Measurements from ENCODE around the gene TMEM167B.

The TMEM167B gene

DNA sequence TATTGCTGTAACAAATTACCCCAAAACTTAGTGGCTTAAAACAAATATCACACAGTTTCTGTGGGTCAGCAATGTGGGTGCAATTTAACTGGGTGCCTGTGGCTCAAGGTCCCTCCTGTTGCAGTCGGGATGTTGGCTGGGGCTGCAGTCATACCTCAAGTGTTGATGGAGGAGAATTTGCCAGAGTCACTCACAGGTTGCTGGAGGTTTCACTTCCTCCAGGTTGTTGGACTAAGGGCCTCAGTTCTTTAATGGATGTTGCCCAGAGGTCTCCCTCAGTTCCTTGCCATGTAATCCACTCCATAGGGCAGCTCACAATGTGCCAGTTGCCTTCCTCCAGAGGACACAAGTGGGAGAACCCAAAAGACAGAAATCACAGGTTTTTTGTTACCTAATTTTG, 12.2 kb upstream of the TMEM167B start:
- no peak for DNase-seq
- in situ Hi-C loops (cut with HindIII; ENCODE audit: low pct_ligation_motif_present, low pct_unique_long_range_greater_than_20kb, low sequenced_read_pairs) = no loop called here

DNA sequence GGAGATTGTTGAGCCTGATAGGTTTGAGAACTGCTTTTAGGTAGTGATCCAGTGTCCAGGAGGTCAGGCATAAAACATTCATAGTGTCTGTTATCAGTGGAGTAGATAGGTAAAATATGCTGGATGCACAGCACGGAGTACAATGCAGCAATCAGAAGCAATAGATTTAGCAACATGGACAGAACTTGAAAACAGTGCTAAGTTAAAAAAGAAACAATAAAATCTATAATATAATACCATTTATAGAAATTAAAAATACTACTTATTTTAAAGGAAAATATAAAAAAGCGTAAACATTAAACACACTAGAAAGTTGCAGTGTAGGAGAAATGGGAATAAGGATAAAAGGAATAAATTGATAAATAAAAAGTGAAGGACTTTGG, 11.3 kb upstream of the TMEM167B start:
- in situ Hi-C loops (cut with HindIII; ENCODE audit: low pct_ligation_motif_present, low pct_unique_long_range_greater_than_20kb, low sequenced_read_pairs) = no loop called here
- DNase-seq = no peak

DNA sequence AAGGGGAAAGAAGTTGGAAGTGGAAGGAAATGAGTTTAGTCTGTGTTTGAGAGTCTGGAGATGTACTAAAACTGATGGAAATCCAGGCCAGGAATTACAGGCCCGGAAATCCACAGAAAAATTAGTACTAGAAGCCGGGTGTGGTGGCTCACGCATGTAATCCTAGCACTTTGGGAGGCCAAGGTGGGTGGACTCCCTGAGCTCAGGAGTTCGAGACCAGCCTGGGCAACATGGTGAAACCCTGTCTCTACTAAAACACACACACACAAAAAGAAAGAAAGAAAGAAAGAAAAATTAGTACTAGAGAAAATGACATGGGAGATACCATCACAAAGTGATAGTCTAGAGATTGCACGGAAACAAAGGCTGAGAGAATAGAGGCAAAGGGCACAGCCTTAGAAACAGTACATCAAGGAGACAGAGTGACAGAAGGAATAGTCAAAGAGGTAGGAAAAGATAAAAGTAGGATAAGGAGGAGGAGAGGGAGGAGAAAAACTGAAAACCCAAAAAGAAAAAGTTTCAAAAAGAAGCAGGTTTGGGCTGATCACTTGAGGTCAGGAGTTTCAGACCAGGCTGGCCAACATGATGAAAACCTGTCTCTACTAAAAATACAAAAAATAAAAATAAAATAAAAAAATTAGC, 10.0 kb upstream of the TMEM167B start:
- no peak for DNase-seq
- in situ Hi-C loops (cut with HindIII; ENCODE audit: low pct_ligation_motif_present, low pct_unique_long_range_greater_than_20kb, low sequenced_read_pairs) = no loop called here

DNA sequence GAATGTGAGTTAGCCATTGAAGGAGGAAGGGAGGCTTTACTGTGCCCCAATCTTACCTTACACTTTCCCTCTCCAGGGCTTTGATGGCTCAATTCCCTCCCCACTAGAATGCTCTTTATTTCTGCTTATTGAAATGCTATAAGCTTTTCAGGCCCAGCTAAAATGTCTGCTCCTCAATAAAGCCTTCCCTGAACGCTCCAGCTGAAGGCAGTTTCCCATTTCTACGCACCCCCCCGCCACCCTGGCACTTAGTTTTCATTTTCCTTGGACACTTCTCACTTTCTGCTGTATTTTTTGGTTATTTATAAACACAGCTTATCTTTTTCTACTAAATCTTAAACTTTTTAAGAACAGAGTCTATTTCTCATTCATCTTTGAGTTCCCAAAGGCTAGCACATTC, 7.1 kb upstream of the TMEM167B start:
- no peak for DNase-seq
- in situ Hi-C loops (cut with HindIII; ENCODE audit: low pct_ligation_motif_present, low pct_unique_long_range_greater_than_20kb, low sequenced_read_pairs) = no loop called here

DNA sequence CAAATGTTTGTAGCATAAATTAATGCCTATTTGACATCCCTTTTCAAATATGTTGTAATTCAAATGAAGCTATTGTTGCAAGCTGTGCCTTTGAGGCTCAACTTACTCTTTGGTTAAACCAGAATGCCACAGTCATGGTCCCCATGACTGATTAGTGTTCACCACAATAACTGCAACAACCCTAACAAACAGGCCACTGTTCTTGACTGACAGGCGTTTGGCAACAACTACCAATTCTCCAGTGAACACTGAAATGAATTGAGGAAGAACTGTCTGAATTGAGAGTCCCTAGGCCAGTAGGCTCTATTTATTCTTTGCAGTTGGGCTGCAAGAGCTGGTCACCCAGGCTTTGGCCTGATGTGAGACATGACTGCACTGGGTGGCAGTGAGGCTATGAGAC, 6.6 kb upstream of the TMEM167B start:
- no peak for DNase-seq
- in situ Hi-C loops (cut with HindIII; ENCODE audit: low pct_ligation_motif_present, low pct_unique_long_range_greater_than_20kb, low sequenced_read_pairs) = no loop called here

DNA sequence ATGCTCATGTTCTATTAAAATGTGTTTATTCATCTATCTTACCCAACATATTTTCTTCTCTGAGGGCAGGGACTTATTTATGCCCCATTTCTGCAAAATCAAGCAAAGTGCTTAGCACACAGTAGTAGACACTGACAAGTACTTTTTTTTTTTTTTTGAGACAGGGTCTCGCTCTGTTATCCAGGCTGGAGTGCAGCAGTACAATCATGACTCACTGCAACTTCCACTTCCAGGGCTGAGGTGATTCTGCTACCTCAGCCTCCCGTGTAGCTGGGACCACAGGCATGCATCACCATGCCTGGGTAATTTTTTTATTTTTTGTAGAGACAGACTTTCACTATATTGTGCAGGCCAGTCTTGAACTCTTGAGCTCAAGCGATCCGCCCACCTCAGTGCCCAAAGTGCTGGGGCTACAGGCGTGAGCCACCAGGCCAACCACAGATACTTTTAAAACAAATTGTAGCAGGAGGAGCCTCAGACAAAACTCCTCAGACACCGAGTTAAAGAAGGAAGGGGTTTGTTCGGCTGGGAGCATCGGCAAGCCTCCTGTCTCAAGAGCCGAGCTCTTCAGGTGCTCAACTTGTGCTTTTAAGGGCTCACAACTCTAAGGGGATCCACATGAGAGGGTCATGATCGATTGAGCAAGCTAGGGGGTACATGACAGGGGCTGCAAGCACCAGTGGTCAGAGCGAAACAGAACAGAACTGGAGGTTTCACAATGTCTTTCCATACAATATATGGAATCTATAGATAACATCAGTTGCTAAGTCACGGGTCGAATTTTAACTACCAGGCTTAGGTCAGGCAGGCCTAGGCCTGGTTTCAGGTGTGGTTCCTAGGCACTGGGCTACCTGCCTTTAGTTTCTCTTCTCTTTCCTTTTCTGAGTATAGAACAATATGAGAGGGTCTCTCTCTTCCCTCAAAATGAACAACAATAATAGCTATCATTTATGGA, 5.7 kb upstream of the TMEM167B start:
- in situ Hi-C loops (cut with HindIII; ENCODE audit: low pct_ligation_motif_present, low pct_unique_long_range_greater_than_20kb, low sequenced_read_pairs) = no loop called here
- peak; percentile 52 for DNase-seq

DNA sequence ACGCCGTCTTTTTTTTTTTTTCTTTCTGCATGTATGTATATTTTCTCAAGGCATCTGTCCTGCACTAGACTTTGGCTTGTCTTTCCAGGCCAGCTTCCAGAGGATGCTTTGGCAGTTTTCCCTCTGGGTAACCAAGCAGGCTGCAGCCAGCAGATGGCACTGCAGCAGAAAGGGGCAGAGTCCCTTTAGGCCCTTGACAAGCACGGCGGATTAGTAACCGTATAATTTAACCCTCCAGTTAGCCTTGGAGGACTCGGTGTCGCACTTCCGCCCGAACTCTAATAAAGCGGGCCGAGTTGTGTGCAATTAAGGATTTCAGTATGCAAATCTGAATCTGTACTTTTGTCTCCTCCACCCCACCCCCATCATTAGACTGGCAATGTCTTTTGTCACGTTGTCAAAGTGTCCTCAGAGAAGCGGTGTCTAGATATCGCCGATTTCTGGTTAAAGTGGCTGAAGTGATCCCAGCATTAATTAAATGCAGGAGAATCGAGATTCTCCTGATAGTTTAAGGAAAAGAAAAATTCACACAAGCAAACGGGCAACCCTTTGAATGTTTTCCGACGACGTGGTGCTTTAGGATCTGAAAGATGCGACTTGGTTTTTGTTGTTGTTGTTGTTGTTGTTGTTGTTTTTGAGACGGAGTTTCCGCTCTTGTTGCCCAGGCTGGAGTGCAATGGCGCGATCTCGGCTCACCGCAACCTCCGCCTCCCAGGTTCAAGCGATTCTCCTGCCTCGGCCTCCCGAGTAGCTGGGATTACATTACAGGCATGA, 1.1 kb upstream of the TMEM167B start:
- in situ Hi-C loops (cut with HindIII; ENCODE audit: low pct_ligation_motif_present, low pct_unique_long_range_greater_than_20kb, low sequenced_read_pairs) = no loop called here
- peak; percentile 60 for DNase-seq

DNA sequence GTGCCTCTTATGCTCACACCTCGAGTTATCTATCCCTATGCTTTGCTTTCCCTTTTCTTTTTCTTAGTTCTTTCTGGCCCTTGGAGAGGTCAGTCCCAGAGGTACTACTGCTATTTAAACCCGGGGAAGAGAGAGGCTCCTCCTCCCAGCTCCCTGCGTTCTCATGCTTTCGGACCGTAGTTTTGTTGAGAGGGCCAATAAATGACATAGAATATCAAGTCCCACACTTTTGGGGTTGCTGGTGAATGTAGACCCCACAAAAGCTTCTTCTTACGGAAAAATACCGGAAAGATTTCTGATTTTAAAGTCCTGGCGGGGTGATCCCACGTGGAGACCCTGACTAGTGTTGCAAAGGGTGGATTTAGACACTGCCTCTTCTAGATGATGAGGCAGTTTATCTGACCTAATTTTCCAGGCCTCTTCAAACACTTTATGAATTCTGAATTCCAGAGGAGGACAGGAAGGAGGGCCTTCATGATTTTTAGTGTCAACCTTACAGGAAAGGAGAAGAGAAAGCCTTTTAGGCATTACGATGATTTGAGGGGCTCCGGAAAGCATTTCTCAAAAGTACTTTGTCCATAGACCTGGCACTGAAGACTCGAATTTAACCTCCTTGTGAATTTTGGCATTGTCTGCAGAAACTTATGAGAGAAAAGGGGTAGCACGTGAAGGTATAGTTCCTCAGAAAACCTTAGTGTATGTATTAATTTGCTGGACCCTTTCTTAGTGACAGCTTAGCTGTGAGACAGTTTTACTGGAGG, 694 bp downstream of the TMEM167B start:
- in situ Hi-C loops (cut with HindIII; ENCODE audit: low pct_ligation_motif_present, low pct_unique_long_range_greater_than_20kb, low sequenced_read_pairs) = no loop called here
- DNase-seq = peak; percentile 49

DNA sequence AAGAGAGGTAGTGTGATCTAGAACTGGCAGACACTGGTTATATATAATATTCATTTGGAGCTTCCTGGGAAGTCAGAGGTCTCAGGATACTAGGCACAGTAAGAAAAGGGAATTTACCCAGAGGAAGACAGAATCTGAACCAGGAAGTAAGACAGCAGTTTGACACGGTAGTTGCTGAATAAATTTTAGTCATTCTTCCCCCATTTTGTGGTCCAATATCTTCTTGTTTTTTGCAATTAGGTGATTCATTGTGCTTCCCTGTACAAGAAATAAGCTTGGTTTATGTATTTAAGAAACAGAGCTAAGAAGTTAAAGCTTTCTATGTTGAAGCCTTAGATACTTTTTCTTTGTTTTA, 1.3 kb downstream of the TMEM167B start:
- DNase-seq = peak; percentile 24
- in situ Hi-C loops (cut with HindIII; ENCODE audit: low pct_ligation_motif_present, low pct_unique_long_range_greater_than_20kb, low sequenced_read_pairs) = no loop called here

DNA sequence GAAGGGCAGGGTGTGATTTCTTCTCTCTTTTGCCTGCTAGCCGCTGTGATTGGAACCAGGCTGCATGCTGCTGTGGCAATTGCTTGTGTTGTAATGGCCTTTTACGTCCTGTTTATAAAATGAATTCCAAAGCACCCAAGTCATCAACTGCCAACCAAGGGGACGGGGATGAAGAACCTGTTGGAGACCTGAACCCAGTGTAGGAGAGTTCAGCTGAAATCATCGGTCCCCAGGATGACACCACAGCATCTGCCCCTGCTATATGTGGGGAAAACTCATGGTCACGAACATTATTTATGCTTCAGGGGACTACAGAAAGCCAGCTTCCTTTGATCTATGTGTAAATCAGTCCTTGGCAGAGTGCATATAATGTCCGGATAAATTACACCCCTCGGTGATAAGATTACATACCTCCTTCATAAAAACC, 3.8 kb downstream of the TMEM167B start:
- in situ Hi-C loops (cut with HindIII; ENCODE audit: low pct_ligation_motif_present, low pct_unique_long_range_greater_than_20kb, low sequenced_read_pairs) = no loop called here

DNA sequence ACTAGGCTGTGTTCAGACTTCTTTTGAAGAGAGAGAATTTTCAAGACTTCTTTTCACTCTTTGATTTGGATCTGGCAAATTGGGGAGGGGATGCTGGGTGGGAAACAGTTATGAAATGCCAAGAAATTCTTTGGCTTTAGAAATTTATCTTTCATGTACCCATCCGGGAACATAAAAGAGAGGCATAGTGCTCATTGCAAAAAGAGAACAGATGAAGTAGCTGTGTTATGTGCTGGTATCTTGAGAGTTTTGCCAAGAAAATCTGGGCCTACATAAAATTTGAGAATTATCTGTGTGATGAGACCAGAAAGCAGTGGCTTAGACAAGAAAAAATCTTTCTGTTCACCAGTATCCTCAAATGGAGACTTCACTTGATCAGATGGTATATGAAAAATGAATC, 4.3 kb downstream of the TMEM167B start:
- no peak for DNase-seq
- in situ Hi-C loops (cut with HindIII; ENCODE audit: low pct_ligation_motif_present, low pct_unique_long_range_greater_than_20kb, low sequenced_read_pairs) = no loop called here

More for the DNA sequence above, 3.8 kb downstream of the TMEM167B start:
- DNase-seq = no peak

DNA sequence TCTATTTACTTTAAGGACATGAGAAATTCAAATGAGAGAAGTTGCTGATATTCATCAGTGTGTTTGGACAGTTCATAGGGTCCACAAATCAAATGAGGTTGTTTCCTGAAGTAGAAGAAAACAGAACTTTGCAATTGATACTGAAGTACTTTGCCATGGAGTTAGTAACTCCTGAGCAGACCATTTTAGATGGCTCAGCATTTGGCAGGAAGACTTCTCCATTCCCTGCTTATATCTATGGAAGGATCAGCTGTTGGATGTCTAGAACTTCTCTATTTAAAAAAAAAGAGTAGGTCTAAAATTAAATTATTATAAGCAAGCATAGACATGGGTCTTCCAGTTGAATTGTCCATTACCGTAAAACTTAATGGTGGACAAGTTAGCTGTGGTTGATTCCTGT, 5.1 kb downstream of the TMEM167B start:
- DNase-seq = no peak
- in situ Hi-C loops (cut with HindIII; ENCODE audit: low pct_ligation_motif_present, low pct_unique_long_range_greater_than_20kb, low sequenced_read_pairs) = no loop called here

DNA sequence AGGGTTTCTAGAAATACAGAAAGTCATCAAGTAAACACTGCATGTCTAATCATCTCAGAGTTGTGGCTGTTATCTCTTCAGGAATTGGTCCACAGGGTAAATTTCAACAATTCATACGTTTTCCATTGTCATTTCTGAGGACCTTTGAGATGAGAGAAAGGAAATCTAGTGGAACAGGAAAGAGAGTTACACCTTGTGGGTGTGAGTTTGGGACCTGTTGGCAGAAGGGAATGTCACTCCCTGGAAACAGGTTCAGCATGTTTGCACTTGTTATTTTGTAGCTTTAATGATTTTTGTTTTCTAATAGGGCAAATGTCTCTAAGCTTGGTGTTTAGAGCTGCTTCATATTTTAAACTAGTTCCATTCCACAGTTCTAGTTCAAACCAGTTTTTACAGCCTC, 5.6 kb downstream of the TMEM167B start:
- in situ Hi-C loops (cut with HindIII; ENCODE audit: low pct_ligation_motif_present, low pct_unique_long_range_greater_than_20kb, low sequenced_read_pairs) = no loop called here
- no peak for DNase-seq

DNA sequence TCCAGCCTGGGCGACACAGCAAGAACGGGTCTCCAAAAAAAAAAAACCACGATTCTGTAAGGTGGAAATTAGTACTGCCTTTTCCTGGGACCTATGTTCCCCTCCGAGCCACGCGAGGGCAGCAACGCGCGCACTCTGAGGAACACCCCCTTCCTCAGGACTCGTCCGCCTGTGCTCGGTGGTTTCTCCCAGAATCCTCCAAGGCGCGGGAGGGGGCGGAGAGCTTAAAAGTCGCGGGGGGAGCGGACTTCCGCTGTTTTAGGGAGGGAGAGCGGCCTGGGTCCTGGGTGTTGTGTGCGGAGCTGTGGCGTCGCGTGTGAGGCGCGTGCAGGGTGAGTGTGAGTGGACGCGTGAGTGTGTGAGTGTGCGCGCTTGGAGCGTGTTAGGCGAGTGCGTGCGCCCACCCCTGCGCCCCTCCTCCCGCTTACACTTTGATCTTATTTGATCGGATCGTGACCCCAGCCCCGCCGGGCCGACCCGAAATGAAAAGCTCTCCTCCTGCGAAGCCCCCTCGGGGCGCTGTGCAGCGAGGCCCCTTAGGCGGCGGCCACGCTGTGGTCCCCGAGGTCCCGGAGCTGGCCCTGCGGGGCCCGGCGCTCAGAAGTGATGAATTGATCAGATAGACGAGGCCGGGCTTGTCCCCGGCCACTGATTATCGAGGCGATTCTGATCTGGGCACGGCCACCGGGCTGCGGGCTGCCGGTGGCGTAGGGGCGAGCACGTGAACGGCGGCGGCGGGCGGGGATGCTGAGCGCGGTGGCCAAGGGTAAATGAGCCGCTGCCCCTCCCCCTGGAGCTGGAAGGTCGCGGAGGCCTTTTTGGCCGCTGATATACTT, 9.6 kb downstream of the TMEM167B start:
- in situ Hi-C loops (cut with HindIII; ENCODE audit: low pct_ligation_motif_present, low pct_unique_long_range_greater_than_20kb, low sequenced_read_pairs) = no loop called here
- peak; percentile 96 for DNase-seq

DNA sequence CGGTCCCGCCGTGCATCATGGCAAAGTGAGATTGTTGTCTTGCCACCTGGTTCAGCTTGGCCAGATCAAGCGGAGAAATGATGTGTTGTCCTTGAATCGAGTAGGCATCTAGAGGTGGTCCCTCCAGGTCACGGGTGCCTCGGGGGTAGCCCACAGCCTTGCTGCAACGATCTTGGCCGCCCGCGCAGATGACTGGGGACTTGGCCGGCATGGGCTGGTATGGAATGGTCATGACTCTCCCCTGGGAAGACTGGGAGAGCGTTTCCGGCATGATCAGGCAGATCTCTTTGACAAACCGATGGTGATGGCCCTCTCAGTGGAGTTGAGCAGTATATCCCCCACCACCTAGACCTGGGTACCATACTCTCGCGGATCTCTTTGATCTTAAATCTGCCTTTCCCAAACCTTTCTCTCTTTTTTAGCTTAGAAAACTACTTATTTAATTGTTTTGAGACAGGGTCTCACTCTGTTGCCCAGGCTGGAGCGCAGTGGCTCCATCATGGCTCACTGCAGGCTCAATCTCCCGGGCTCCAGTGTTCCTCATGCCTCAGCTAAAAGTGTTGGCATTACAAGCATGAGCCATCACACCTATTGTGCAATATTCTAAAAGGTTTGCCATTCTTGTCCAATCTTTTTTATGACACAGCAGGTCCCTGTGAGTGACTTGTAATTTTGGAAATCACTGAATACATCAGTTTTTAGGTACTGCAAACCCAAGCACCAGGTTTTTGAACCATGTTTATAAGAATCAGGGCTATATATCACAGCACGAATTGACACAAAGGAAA, 14.0 kb downstream of the TMEM167B start:
- in situ Hi-C loops (cut with HindIII; ENCODE audit: low pct_ligation_motif_present, low pct_unique_long_range_greater_than_20kb, low sequenced_read_pairs) = no loop called here
- peak; percentile 11 for DNase-seq

DNA sequence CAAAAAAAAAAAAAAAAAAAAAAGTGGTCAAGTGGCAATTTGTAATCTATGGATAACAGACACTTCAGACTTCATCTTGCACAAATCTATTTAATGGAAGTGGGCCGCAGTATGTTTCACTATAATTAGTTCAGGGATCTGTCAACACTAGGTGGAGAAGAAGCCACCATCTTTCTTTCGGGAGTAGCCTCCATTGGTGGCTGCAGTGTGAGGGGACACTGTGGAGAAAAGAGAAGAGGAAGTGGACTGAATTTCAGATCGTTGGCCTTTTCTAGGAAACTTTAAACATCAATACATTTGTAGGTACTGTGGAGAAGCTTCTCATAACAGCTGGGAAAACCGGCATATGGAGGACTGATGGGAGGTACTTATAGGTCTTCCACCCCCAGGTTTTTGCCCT, 15.3 kb downstream of the TMEM167B start:
- in situ Hi-C loops (cut with HindIII; ENCODE audit: low pct_ligation_motif_present, low pct_unique_long_range_greater_than_20kb, low sequenced_read_pairs) = no loop called here
- no peak for DNase-seq

DNA sequence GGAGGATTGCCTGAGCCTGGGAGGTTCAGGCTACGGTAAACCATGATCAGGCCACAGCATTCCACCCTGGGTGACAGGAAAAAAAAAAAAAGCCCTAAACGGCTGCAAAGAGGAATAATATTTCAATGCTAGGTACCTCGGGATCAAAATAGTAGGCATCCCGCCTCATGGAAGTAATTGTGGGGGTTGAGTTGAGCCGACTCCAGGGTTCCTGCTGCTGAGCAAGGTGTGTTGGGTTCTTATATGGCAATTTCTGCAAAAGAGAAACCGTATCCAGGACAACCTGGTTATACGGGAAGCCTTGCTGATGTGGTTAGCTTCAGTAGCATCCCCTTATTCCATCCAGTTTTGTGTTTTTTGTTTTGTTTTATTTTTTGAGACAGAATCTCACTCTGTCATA, 17.2 kb downstream of the TMEM167B start:
- no peak for DNase-seq
- in situ Hi-C loops (cut with HindIII; ENCODE audit: low pct_ligation_motif_present, low pct_unique_long_range_greater_than_20kb, low sequenced_read_pairs) = no loop called here
